NK-92 (cell line): ENCODE data around the gene TMEM106A.
"Not testable (repeated sequence)": the region's sequence is repeated elsewhere in the genome, so short reads cannot be mapped to it uniquely, and the experiment has no call there.

Experiments
- DNase-seq: peaks from one replicate; lab custom pipeline; 2025; ENCODE audit not compliant: unreplicated experiment; lab: John Stamatoyannopoulos, UW

TMEM106A gene

DNA sequence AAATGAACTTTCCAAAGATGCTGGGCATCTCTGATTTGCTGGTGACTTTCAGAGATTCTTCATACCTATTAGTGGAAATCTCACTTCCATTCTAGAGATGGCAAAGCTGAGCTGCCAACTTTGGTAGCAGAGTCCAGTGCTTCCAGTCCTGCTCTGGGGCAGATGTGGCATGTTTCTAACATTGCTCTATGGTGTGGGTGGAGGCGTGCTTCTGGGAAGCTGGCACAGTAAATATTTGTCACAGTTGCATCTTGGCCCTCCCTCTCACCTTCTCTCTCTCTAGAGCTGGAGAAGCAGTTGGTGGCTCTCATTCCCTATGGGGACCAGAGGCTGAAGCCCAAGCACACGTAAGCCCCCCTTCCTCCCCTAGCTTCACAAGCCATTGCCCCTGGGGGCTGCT, 1.9 kb downstream of the TMEM106A start:
- no peak for DNase-seq

- DNase-seq, result no peak
These were observed 3.7 kb downstream of the TMEM106A start for GRCh38 chr17:43215341-43215740.

DNA sequence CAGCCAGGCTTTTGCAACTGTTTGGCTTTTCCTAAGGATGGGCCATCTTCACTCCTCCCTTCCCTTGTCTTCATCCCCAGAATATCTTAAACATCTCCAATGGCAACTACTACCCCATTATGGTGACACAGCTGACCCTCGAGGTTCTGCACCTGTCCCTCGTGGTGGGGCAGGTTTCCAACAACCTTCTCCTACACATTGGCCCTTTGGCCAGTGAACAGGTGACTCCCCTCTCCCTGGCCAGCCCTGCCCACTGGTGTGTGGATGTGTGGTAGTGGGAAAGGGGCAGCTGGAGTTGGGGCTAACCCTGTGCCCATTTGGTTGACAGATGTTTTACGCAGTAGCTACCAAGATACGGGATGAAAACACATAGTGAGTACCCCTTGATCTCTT, 4.7 kb downstream of the TMEM106A start:
- DNase-seq, result no peak

DNA sequence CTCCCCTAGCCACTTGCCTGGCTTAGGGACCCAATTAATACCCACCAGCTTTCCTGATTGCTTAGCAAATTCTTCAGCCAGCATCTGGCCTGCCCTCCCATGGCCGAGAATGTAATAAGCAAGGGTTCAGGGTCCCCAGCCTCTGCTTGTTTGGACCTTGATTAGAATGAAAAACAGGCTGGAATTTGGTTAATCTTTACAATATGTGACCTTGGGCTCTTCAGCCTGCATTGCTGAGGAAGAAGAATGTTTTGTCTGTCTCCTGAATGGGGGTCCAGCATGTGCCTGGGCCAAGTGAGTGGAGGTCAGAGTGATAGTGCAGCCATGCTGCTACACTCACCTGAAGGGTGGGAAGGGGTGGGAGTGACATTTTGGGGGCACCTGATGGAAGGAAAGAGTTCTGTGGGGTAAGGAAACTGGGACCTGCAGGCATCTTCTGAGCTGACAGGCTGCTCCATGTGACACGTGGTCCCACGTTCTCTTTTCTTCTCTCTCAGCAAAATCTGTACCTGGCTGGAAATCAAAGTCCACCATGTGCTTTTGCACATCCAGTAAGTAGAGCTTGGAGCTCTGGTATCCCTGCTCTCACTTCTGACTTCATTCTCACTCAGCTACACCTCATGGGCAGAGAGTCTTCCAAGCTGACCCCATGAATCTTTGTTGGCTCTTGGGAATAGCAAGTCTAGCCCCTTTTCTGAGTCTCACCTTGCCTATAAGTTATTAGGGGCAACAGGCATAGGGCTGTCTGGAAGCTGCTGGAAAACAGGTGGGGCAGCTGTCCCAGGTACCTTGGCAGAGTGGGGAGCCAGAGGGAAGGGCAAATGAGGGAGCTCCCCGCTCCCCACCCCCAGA, 5.3 kb downstream of the TMEM106A start:
- DNase-seq, result no peak

DNA sequence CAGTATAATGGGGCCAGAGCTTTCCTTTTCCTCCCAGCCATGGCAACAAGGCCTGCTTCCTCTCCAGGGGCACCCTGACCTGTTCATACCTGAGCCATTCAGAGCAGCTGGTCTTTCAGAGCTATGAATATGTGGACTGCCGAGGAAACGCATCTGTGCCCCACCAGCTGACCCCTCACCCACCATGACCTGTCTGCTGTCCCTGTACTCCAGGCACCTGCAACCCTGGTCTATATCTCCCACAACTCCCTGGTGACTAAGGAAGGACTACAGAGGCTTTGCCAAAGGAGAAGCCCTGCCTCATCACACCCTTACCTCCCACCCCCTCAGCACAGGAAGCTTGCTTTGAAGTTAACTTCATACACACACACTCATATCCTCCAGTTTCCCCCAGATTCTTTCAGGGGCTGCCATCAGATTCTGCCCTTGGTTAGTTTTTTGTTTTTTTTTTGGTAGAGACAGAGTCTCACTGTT, 6.0 kb downstream of the TMEM106A start:
- no peak for DNase-seq

GRCh38 chr17:43219001-43219400, 7.3 kb downstream of the TMEM106A start:
- DNase-seq, result no peak

DNA sequence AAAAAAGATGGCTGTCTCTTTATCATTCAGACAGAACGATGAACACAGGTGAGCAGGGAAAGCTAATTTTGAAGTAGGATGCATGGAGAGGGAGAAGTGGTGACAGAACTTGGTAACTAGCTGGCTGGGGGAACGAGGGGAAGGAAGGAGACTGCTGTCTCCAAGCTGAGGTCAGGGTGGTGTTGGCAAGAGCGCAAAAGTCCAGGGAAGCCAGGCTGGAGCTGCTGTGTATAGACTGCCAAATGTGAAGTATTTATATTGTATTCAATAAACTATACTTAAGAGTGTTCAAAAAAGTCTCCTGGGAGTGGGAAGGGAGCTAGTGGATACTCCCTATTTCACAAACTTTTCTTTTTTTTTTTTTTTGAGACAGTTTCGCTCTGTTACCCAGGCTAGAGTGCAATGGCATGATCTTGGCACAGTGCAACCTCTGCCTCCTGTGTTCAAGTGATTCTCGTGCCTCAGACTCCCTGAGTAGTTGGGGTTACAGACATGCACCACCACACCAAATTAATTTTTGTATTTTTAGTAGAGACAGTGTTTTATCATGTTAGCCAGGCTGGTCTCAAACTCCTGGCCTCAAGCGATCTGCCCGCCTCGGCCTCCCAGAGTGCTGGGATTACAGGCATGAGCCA, 8.2 kb downstream of the TMEM106A start:
- no peak for DNase-seq

GRCh38 chr17:43220511-43221125, 8.9 kb downstream of the TMEM106A start:
- DNase-seq, result no peak

GRCh38 chr17:43224146-43224705, 12.6 kb downstream of the TMEM106A start:
- DNase-seq, result no peak

GRCh38 chr17:43226393-43226792, 14.7 kb downstream of the TMEM106A start:
- DNase-seq, result no peak

DNA sequence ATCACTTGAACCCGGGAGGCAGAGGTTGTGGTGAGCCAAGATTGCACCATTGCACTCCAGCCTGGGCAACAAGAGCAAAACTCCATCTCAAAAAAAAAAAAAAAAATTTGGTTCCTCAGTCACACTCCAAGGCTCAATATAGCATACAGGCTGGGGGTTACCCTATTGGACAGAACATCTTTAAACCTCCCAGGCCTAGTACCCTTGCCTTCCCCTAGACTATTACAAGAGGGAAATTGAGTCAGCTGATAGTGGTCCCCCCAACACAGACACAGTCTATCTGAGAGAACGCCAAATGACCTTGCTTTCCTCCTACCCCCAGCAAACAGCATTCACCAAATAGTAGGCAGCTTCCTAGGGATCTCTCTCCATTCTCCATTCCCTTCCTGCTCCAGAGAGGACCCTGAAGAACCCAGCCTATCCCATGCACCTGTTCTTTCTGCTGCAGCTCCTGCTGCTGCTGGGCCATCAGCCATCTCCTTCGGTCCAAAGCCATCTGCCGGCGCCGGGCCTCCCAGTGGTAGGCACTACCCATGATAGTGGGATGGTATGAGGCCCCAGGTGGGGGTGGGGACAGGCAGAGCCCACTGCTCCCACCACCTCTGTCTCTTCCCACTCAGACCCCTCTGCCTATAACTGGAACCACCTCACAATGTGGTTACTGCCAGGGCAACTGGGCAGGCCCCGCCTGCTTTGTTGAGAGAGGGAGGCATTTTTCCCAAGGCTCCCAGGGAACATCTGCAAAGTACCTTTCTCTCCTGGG, 16.5 kb downstream of the TMEM106A start, which contains the start of gene CCDC200:
TSS of gene CCDC200 (minus strand) at position 604 of the 763 bp plus-strand sequence. CDS start at position 535, 69 bp downstream.
- not testable (repeated sequence) for DNase-seq

DNA sequence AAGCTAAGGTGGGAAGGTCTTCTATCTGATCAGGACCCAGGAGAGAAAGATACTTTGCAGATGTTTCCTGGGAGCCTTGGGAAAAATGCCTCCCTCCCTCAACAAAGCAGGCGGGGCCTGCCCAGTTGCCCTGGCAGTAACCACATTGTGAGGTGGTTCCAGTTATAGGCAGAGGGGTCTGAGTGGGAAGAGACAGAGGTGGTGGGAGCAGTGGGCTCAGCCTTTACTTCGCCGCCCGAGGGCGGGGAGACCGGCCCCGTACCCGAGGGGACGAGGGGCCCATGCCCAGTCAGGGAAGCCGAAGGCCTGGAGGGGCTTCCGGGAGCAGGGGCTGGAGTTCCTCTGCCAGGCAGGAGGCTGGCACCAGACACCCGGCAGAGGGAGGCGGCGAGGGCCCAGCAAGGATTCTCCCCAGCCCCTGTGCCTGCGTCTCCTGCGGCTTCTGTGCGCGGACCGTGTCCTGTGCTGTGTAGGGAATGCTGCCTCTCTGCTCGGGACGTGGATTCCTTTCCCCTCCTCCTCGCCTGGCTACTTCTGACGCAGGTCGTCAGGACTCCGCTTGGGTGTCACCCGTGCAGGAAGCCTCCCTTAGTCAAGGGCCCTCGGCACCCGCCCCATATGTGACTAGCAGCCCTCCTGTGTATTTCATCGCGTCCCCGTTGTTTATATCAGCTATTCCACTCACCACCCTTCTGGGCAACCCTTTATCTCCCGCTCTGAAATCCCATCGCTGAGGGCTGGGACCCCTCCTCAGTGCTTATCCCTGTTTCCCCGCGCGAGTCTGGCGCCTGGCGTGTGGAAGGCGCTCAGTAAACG, 19.7 kb downstream of the TMEM106A start:
- not testable (repeated sequence) for DNase-seq

GRCh38 chr17:43232021-43232699, 20.5 kb downstream of the TMEM106A start:
- DNase-seq, result not testable (repeated sequence)

DNA sequence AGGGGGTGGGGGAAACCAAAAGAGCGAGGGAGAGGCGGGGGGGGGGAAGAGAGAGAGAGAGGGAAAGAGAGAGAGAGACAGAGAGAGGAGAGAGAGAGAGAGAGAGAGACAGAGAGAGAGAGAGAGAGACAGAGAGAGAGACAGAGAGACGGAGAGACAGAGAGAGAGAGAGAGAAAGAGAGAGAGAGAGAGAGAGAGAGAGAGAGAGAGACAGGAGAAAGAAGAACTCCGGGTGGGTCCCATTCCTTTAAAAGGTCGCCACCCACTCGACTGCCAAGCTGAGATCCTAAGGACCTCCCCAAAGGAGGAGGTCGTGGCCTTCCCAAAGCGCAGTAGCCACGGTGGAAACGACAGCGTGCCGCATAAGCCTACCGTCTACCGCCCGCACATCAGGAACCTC, 21.6 kb downstream of the TMEM106A start:
- not testable (repeated sequence) for DNase-seq

DNA sequence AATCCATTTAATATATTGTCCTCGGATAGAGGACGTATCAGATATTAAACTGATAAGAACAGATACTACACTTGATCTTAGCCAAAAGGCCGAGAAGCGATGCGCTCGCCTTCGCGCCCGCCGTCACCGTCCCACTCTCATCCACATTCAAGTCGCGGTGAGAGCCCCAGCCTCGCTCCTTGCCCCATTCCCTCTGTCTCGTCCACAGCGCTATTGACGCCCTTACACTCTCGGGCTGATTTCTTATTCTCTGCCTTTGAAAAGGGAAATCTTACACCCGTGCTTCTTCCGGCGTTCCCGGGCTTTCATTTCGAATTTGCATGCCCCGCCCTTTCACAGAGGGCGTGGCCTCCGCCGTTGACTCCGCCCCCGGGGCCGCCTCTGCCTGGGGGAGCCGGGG, 22.2 kb downstream of the TMEM106A start, which contains the start of gene RNU2-1:
TSS of gene RNU2-1 (minus strand) at position 101 of the 400 bp plus-strand sequence.
- not testable (repeated sequence) for DNase-seq

GRCh38 chr17:43239597-43239996, 27.9 kb downstream of the TMEM106A start:
- DNase-seq, result not testable (repeated sequence)

DNA sequence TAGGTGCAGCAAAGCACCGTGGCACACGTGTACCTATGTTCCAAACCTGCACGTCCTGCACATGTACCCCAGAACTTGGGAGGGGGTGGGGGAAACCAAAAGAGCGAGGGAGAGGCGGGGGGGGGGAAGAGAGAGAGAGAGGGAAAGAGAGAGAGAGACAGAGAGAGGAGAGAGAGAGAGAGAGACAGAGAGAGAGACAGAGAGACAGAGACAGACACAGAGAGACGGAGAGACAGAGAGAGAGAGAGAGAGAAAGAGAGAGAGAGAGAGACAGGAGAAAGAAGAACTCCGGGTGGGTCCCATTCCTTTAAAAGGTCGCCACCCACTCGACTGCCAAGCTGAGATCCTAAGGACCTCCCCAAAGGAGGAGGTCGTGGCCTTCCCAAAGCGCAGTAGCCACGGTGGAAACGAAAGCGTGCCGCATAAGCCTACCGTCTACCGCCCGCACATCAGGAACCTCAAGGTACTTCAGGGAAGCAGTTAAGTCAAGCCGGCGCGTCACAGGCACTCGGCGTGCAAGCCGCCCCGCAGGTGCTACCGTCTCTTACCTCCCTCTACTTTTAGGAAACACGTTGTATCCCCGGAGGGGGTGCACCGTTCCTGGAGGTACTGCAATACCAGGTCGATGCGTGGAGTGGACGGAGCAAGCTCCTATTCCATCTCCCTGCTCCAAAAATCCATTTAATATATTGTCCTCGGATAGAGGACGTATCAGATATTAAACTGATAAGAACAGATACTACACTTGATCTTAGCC, 29.1 kb downstream of the TMEM106A start:
- not testable (repeated sequence) for DNase-seq

- not testable (repeated sequence) for DNase-seq
These were observed 34.8 kb downstream of the TMEM106A start for GRCh38 chr17:43246456-43246855.
